ENCODE data around the gene CHD9. TPM values are rescaled to one million over a fixed set of nuclear protein-coding genes. Genes with fewer than 3 reads are reported as not detected.
"Not testable (repeated sequence)": the region's sequence is repeated elsewhere in the genome, so short reads cannot be mapped to it uniquely, and the experiment has no call there.

Gene CHD9
- total and polyA plus RNA-seq, 9 of the 15 experiments (the other 6 are each of a cell fraction or from before 2014, with no cell fraction given), result 29.0 to 69.3 (median 40.6) TPM

DNA sequence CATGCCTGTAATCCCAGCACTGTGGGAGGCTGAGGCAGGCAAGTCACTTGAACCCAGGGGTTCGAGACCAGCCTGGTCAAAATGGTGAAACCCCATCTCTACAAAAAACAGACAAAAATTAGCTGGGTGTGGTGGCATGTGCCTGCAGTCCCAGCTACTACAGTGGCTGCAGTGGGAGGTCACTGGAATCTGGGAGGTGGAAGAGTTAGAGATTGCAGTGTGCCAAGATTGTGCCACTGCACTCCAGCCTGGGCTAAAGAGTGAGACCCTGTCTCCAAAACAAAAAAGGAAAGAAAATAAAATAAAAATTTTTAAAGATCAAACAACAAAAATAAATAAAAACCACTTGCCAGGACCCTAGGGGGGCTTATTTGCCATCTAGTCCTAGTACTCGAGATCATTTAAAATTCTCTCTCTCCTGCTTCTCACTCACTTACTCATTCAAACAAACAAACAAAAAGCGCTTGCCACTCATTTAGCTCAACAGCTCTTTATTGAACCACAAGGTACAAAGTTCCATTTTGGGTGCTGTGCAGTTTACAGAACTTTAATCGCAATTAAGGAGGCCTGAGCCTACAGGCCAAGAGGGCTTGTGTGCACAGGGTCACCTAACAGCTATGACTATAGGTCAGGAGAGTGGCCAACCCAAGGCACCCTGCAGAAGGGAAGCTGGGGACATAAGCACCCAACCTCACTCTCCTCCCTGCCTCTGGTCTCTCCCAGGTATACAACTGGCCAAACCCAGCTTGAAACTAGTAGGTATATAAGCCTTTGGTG, 6.5 kb upstream of the CHD9 start (continued):
- TF ChIP-seq, protein P1, sequence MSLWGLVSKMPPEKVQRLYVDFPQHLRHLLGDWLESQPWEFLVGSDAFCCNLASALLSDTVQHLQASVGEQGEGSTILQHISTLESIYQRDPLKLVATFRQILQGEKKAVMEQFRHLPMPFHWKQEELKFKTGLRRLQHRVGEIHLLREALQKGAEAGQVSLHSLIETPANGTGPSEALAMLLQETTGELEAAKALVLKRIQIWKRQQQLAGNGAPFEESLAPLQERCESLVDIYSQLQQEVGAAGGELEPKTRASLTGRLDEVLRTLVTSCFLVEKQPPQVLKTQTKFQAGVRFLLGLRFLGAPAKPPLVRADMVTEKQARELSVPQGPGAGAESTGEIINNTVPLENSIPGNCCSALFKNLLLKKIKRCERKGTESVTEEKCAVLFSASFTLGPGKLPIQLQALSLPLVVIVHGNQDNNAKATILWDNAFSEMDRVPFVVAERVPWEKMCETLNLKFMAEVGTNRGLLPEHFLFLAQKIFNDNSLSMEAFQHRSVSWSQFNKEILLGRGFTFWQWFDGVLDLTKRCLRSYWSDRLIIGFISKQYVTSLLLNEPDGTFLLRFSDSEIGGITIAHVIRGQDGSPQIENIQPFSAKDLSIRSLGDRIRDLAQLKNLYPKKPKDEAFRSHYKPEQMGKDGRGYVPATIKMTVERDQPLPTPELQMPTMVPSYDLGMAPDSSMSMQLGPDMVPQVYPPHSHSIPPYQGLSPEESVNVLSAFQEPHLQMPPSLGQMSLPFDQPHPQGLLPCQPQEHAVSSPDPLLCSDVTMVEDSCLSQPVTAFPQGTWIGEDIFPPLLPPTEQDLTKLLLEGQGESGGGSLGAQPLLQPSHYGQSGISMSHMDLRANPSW (CRISPR knock-in tag; IDR thresholded peaks at IDR 0.05), result no peak
- no peak for TF ChIP-seq FOXJ3 (CRISPR knock-in tag; IDR thresholded peaks at IDR 0.05)
- TF ChIP-seq ZNF79 (CRISPR knock-in tag; IDR thresholded peaks at IDR 0.05; ENCODE audit: low read depth), result no peak
- no peak for TF ChIP-seq DDX20 (tag; IDR thresholded peaks at IDR 0.05; ENCODE audit: low read depth)
- TF ChIP-seq ZEB2 (IDR thresholded peaks at IDR 0.05), result no peak
- no peak for TF ChIP-seq ADNP (tag; IDR thresholded peaks at IDR 0.05)
- no peak for TF ChIP-seq ARID4B (CRISPR knock-in tag; IDR thresholded peaks at IDR 0.05)

GRCh38 chr16:53051255-53051654, 3.5 kb upstream of the CHD9 start:
- ATAC-seq; H3K4me2 ChIP-seq (ENCODE audit: insufficient read depth, low read length); H2AFZ ChIP-seq (ENCODE audit: low read depth, low read length); H3K4me3 ChIP-seq; FAIRE-seq; BruUV-seq (replicated peaks); DNase-seq (ENCODE audit: extremely low read depth in 1 of 4, low spot score in 3 of 4); H3K9me3 ChIP-seq (replicated peaks; ENCODE audit: control insufficient read depth, insufficient read depth, low read depth, low read length); CTCF ChIA-PET (ENCODE audit: low intra/inter-chr PET ratio); H3K27ac ChIP-seq (ENCODE audit: extremely low read depth, low read depth, low read length); H3K27me3 ChIP-seq (ENCODE audit: control insufficient read depth in 2 of 2, insufficient read depth in 2 of 2, low read length in 2 of 2); H3K9me1 ChIP-seq (ENCODE audit: control insufficient read depth, insufficient read depth, low read length); POLR2A ChIA-PET; H3K9ac ChIP-seq (ENCODE audit: insufficient read depth in 1 of 2, low read depth in 2 of 2, low read length in 2 of 2); H4K20me1 ChIP-seq (replicated peaks; ENCODE audit: control insufficient read depth, insufficient read depth, low read length); H3K36me3 ChIP-seq (ENCODE audit: control insufficient read depth, insufficient read depth, low read length): not testable (repeated sequence)
- WGBS (ENCODE audit: insufficient coverage, low coverage, missing lambda C conversion rate), result no CpG with 5 or more reads among the region's 4 CpGs
- Histone ChIP-seq H3K79me2 (ENCODE audit: control insufficient read depth, insufficient read depth, low read length) (peaks cover 18% of the 10 kb centered on the region), H3K4me1 (replicated peaks in 1 of 2; ENCODE audit: control insufficient read depth in 2 of 2, insufficient read depth in 2 of 2, low read length in 2 of 2) (peaks cover 9 to 23% of the 10 kb centered on the region in 2 experiments; a peak in 4 of 5 replicates)
- intact Hi-C loops (cut with micrococcal nuclease), result loop anchor here (10.0 kb wide), 1 partner anchor 234 kb away; no protein-coding TSS in a partner anchor
- in situ Hi-C loops (cut with MboI), result loop anchor here (10.0 kb wide), 1 partner anchor 454 kb away; the partner anchor contains the start of gene AKTIP
